Fibroblast of lung (primary cell): ENCODE measurements around the gene KRTAP1-5.

Experiments
- EZH2 ChIP-seq: IDR thresholded peaks from 2 replicates; pipeline ENCODE4 v1.5.1; 2012; ENCODE audit warnings: low read length, control low read depth, mild to moderate bottlenecking; ENCODE audit errors: missing control alignments
- TF ChIP-seq, protein P1 (sequence below), 2 donors: IDR thresholded peaks in 1 of 2; conservative IDR thresholded peaks in 1 of 2; 1 replicate in 1 of 2; 2 replicates in 1 of 2; pipeline ENCODE4 v1.5.1; 2011 to 2012; ENCODE audit warnings: low read length in 2 of 2, control low read depth in 1 of 2, inconsistent platforms in 1 of 2, low read depth in 1 of 2, mild to moderate bottlenecking in 1 of 2

GRCh38 chr17:41048441-41048840 is 21.4 kb upstream of the KRTAP1-5 start:
- TF ChIP-seq, protein P1, sequence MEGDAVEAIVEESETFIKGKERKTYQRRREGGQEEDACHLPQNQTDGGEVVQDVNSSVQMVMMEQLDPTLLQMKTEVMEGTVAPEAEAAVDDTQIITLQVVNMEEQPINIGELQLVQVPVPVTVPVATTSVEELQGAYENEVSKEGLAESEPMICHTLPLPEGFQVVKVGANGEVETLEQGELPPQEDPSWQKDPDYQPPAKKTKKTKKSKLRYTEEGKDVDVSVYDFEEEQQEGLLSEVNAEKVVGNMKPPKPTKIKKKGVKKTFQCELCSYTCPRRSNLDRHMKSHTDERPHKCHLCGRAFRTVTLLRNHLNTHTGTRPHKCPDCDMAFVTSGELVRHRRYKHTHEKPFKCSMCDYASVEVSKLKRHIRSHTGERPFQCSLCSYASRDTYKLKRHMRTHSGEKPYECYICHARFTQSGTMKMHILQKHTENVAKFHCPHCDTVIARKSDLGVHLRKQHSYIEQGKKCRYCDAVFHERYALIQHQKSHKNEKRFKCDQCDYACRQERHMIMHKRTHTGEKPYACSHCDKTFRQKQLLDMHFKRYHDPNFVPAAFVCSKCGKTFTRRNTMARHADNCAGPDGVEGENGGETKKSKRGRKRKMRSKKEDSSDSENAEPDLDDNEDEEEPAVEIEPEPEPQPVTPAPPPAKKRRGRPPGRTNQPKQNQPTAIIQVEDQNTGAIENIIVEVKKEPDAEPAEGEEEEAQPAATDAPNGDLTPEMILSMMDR (conservative IDR thresholded peaks at IDR 0.05 in 1 of 2, IDR thresholded peaks at IDR 0.05 in 1 of 2; ENCODE audit: low read depth in 1 of 2, low read length in 2 of 2) = no peak
- TF ChIP-seq EZH2 = no peak
